ENCODE data around the gene CFAP46.
"Not testable (repeated sequence)": the region's sequence is repeated elsewhere in the genome, so short reads cannot be mapped to it uniquely, and the experiment has no call there.

Gene CFAP46

GRCh38 chr10:132835848-132836233, 106.5 kb downstream of the CFAP46 start:
- ATAC-seq (peak; percentile 14), DNase-seq (no peak)
- peaks cover 5% of the 10 kb centered on the region for H3K4me1 Mint-ChIP-seq
- H3K27ac Mint-ChIP-seq, result no peak overlapping the region
- no peaks in the 10 kb centered on the region for H3K9me3 Mint-ChIP-seq
- H3K27me3 Mint-ChIP-seq, result peaks cover 25% of the 10 kb centered on the region
- H3K4me3 Mint-ChIP-seq, result no peak overlapping the region

DNA sequence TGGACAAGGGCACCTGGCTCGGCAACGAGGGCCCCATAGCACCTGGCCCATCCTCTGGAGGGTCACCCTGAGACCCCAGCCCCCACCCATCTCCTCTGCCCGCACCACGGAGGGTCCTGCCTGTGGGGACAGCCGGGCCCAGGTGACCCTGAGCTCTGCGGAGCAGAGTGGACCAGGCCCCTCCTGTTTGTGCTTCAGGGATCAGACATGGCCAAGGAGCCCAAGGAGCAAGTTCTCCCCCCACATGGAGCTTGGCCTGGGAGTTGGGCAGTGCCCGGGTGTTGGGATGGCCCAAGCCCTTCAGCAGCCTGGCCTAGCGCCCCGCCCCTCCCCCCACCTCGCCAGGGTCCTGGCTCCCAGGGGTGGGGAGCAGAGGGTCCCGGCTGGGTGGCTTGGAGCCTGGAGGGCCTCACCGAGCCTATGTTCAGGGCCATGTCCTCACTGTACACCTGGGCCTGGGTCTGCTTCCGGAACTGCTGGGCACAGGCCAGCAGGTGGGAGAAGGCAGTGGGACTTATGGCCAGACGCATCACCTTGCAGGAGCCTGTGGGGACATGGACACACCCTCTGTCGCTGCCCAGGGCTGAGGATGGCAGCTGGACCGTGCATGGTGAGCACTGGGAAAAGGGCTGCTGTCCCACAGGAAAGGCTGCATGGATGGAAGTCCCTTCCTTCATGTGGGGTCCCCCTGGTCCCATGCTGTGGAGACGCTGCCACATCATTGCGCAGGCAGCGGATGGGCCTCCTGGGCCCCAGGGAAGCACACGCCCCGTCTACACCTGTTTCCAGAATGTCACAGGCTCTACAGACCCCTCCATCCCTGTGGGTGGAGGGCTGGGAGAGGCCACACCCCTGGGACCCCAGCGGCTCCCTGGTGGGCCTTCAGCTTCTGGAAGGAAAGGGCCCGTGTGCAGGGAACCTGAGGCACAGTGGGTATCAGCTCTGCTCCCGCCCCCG, 107.2 kb downstream of the CFAP46 start:
- no peak for DNase-seq
- no peaks in the 10 kb centered on the region for H3K9me3 Mint-ChIP-seq
- H3K4me1 Mint-ChIP-seq, result peaks cover 5% of the 10 kb centered on the region
- no peak overlapping the region for H3K27ac Mint-ChIP-seq
- peaks cover 32% of the 10 kb centered on the region for H3K27me3 Mint-ChIP-seq
- ATAC-seq, result peak; percentile 51
- no peak overlapping the region for H3K4me3 Mint-ChIP-seq

DNA sequence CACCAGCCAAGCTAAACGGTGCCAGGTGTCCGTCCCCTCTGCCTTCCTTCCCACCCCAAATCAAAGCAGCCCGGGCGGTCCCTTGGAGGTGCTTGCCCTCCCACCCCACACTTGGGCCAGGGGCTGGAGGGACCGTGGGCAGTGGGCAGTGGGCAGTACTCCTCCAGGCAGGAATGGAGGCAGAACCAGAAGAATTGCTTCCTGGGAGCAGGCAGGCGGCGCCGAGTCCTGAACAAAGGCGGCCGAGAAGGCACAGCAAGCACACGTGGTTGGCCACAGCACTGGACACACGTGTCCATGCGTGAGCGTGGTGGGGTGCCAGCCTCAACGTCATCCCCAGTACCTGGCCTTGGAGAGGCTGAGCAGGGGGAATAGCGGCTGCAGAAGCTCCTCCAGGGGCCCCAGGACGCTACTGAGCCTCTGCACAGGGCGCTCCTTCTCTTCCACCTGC, 108.0 kb downstream of the CFAP46 start:
- Mint-ChIP-seq H3K27me3 (peaks cover 31% of the 10 kb centered on the region), H3K9me3 (no peaks in the 10 kb centered on the region), H3K27ac (no peak overlapping the region), H3K4me3 (no peak overlapping the region), H3K4me1 (peaks cover 5% of the 10 kb centered on the region)
- DNase-seq, result no peak
- no peak for ATAC-seq

DNA sequence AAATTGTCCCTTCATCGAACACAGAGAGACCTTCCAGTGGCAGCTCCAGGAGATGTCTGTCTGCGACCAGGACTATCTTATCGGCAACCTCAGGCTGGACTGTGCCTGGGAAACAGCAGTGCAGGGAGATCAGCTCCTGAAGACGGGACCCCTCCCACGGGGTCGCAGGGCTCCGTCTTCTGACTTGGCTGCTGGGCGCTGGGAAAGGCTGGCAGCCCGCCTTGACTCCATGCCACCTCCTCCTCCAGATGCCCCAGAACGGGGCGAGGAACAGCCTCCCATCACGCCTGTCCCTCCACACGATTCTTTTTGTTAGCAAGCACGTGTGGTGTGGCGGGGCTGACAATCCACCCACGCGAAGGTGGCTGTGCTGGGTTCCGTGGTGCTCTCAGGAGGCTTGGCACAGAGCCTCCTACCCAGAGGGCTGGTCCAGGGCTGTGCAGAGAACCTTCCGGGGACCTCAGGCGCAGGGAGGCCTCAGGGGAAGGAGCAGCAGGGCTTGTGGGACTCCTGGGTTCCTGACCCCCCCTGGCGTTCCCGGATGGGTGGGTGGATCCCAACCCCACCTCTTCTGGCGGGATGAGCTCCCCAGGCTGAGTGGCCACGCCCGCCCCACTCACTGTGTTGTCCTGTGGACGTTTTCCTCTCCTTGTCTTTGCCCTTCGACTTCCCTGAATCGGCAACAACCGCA, 108.8 kb downstream of the CFAP46 start:
- ATAC-seq (no peak), DNase-seq (no peak)
- Mint-ChIP-seq H3K4me3 (no peak overlapping the region), H3K27ac (no peak overlapping the region), H3K9me3 (no peaks in the 10 kb centered on the region), H3K27me3 (peaks cover 24% of the 10 kb centered on the region), H3K4me1 (peaks cover 5% of the 10 kb centered on the region)

- Mint-ChIP-seq H3K27ac (peak overlapping the region in 1 of 2 donors; percentile 61), H3K4me3 (no peak overlapping the region), H3K9me3 (no peaks in the 10 kb centered on the region), H3K27me3 (peaks cover 24% of the 10 kb centered on the region), H3K4me1 (peaks cover 5% of the 10 kb centered on the region)
- no peak for DNase-seq
- ATAC-seq, result no peak
Measured at GRCh38 chr10:132832186-132832969, 110.0 kb downstream of the CFAP46 start.

- Mint-ChIP-seq H3K4me3 (no peak overlapping the region), H3K4me1 (no peaks in the 10 kb centered on the region), H3K27me3 (peaks cover 24% of the 10 kb centered on the region), H3K27ac (no peak overlapping the region), H3K9me3 (no peaks in the 10 kb centered on the region)
- ATAC-seq, result no peak
- DNase-seq, result no peak
Measured at GRCh38 chr10:132829403-132829802, 113.0 kb downstream of the CFAP46 start.

DNA sequence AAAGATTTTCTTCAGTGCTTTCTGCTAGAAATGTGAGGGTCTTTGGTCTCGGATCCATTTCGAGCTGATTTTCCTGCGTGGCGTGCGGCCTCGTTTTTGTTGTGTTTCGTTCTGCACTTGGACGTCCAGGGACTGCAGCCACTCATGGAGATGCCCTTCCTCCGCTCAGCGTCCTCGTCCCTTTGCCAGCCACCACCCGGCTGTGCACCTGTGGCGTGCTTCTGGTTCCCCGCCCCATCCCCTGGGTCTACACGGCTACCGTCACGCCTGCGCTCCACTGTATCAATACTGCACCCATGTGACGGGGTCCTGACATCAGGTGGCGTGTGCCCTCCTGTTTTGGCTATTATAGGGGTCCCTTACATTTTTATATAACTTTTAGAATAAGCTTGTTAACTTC, 113.7 kb downstream of the CFAP46 start:
- no peak for ATAC-seq

GRCh38 chr10:132827861-132828539, 114.4 kb downstream of the CFAP46 start:
- H3K4me3 Mint-ChIP-seq, result no peak overlapping the region
- H3K27me3 Mint-ChIP-seq, result peaks cover 24% of the 10 kb centered on the region
- DNase-seq, result no peak
- H3K27ac Mint-ChIP-seq, result no peak overlapping the region
- no peaks in the 10 kb centered on the region for H3K4me1 Mint-ChIP-seq
- no peak for ATAC-seq
- H3K9me3 Mint-ChIP-seq, result no peaks in the 10 kb centered on the region

More for the DNA sequence above, 113.7 kb downstream of the CFAP46 start:
- Mint-ChIP-seq H3K4me1 (no peaks in the 10 kb centered on the region), H3K27me3 (peaks cover 24% of the 10 kb centered on the region), H3K27ac (no peak overlapping the region), H3K4me3 (no peak overlapping the region), H3K9me3 (no peaks in the 10 kb centered on the region)
- no peak for DNase-seq

DNA sequence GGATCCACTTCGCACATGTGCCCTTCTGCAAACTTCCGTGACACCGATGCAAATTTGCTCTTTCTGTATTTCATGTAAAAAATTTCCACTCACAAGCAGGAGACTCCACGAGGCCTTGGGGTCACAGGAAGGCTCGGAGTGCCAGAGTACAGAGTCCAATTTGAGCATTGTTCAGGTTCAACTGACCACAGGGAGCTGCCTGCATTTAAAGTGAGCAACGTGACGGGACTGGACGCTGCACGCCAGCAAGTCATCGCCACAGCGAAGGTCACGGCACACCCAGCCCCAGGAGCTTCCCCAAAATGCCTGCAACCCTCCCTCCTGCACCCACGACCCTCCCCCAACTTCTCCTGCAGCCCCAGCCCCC, 115.0 kb downstream of the CFAP46 start:
- no peaks in the 10 kb centered on the region for H3K4me1 Mint-ChIP-seq
- peaks cover 22% of the 10 kb centered on the region for H3K27me3 Mint-ChIP-seq
- no peak overlapping the region for H3K27ac Mint-ChIP-seq
- no peaks in the 10 kb centered on the region for H3K9me3 Mint-ChIP-seq
- DNase-seq (no peak), ATAC-seq (no peak)
- no peak overlapping the region for H3K4me3 Mint-ChIP-seq

GRCh38 chr10:132826524-132827422, 115.6 kb downstream of the CFAP46 start:
- Mint-ChIP-seq H3K27ac (no peak overlapping the region), H3K9me3 (no peaks in the 10 kb centered on the region), H3K4me1 (no peaks in the 10 kb centered on the region), H3K27me3 (peaks cover 16% of the 10 kb centered on the region), H3K4me3 (no peak overlapping the region)
- DNase-seq (no peak), ATAC-seq (no peak)

- DNase-seq, ATAC-seq, H3K9me3 Mint-ChIP-seq, H3K4me3 Mint-ChIP-seq, H3K4me1 Mint-ChIP-seq: not testable (repeated sequence)
- Mint-ChIP-seq H3K27me3 (peaks cover 11% of the 10 kb centered on the region), H3K27ac (peak overlapping the region in 1 of 2 donors; percentile 65)
Measured at GRCh38 chr10:132825783-132826523, 116.4 kb downstream of the CFAP46 start.

GRCh38 chr10:132820056-132820455, 122.3 kb downstream of the CFAP46 start:
- peak overlapping the region in 1 of 2 donors; percentile 28 for H3K27ac Mint-ChIP-seq
- H3K4me1 Mint-ChIP-seq, result no peaks in the 10 kb centered on the region
- ATAC-seq, result no peak

GRCh38 chr10:132817701-132818211, 124.6 kb downstream of the CFAP46 start:
- no peak for DNase-seq
- Mint-ChIP-seq H3K27ac (no peak overlapping the region), H3K4me1 (no peaks in the 10 kb centered on the region), H3K27me3 (peaks cover 32% of the 10 kb centered on the region), H3K9me3 (no peaks in the 10 kb centered on the region), H3K4me3 (no peak overlapping the region)
- ATAC-seq, result no peak

More at GRCh38 chr10:132820056-132820455, 122.3 kb downstream of the CFAP46 start:
- no peaks in the 10 kb centered on the region for H3K9me3 Mint-ChIP-seq
- H3K27me3 Mint-ChIP-seq, result peaks cover 30% of the 10 kb centered on the region
- no peak for DNase-seq
- no peak overlapping the region for H3K4me3 Mint-ChIP-seq

Measured in stimulated activated naive CD8-positive, alpha-beta T cell treated with anti-CD3 and anti-CD28 coated beads, Interleukin-15, amount 100 ng/mL, for 72 hours (primary cell).